ENCODE results near the gene SPIC. TPM values are rescaled to one million over a fixed set of nuclear protein-coding genes. Genes with fewer than 3 reads are reported as not detected.

Gene SPIC
- total and polyA plus RNA-seq, 7 donors, result 0.77 TPM; not detected in 6

DNA sequence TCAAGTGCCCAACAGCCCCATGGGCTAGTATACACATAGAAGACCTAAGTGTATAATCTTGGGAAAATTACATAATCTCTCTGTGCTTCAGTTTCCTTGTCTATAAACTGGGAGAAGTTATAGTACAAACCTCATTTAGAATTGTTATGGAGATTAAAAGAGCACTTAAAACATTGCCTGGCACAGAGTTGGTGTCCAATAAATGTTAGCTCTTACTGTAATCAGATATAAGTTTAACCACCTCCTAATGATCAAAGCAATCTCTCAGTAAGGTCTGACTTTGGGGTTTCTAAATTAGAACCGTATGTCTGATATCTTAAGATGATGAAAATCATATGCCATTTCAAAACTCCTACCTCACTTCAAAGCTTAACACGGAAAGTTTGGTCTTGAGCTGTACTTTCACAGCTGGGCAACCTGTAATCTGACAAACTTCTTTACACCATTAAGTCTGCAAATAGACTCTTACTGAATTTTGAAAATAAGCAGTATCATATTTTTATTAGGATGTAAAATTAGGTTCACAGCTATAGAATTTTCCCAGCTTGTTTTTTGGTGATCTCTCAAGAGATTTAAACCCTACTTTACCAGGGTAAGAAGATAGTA, 61.0 kb downstream of the SPIC start:
- H3K9me3 ChIP-seq, result no peaks in the 10 kb centered on the region
- no peaks in the 10 kb centered on the region for H3K4me1 ChIP-seq
- no peaks in the 10 kb centered on the region for H3K27me3 ChIP-seq
- DNase-seq, result no peak
- 24 to 61% methylated on average over 2 of the region's 2 CpGs for WGBS, 2 donors
- H3K4me3 ChIP-seq, result no peak overlapping the region
- intact Hi-C loops (cut with DNase I), result no loop called here
- H3K36me3 ChIP-seq, result no peaks in the 10 kb centered on the region
- no peak overlapping the region for H3K27ac ChIP-seq
- TF ChIP-seq EP300 (IDR thresholded peaks at IDR 0.05), result no peak
- no peak for TF ChIP-seq POLR2AphosphoS5 (IDR thresholded peaks at IDR 0.05)
- TF ChIP-seq POLR2A (IDR thresholded peaks at IDR 0.05), result no peak
- TF ChIP-seq, protein P1, sequence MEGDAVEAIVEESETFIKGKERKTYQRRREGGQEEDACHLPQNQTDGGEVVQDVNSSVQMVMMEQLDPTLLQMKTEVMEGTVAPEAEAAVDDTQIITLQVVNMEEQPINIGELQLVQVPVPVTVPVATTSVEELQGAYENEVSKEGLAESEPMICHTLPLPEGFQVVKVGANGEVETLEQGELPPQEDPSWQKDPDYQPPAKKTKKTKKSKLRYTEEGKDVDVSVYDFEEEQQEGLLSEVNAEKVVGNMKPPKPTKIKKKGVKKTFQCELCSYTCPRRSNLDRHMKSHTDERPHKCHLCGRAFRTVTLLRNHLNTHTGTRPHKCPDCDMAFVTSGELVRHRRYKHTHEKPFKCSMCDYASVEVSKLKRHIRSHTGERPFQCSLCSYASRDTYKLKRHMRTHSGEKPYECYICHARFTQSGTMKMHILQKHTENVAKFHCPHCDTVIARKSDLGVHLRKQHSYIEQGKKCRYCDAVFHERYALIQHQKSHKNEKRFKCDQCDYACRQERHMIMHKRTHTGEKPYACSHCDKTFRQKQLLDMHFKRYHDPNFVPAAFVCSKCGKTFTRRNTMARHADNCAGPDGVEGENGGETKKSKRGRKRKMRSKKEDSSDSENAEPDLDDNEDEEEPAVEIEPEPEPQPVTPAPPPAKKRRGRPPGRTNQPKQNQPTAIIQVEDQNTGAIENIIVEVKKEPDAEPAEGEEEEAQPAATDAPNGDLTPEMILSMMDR (IDR thresholded peaks at IDR 0.05), result no peak

Small RNAs within 50 kb of the gene (small RNA-seq; reads per million reads assigned to genes)
- gene RF00019 (0 reads per million in 3 donors), gene RNA5SP367 (0 reads per million in 3 donors), gene RNU5E-5P (0.11 to 0.80 (median 0.18) reads per million in 3 donors)

Other genes with a start within 250 kb of the SPIC start
- 10 to 100 TPM in 1 of 4 donors, 1 to 10 TPM in 3; 7.5 to 10.7 (median 8.7) TPM for gene UTP20, start 195.2 kb upstream of the SPIC start, total RNA-seq
- 1 to 10 TPM in 1 of 3 donors, under 1 TPM in 2; 0.60 to 4.9 (median 0.92) TPM for gene UTP20, start 195.2 kb upstream of the SPIC start, polyA plus RNA-seq
- 10 to 100 TPM; 49.3 to 72.2 (median 70.3) TPM for gene ARL1, start 67.6 kb upstream of the SPIC start, total RNA-seq
- 10 to 100 TPM; 22.2 to 36.8 (median 34.5) TPM for gene ARL1, start 67.6 kb upstream of the SPIC start, polyA plus RNA-seq
- 1 to 10 TPM in 1 of 4 donors, under 1 TPM in 3; 0.16 to 2.1 (median 0.55) TPM for gene MYBPC1, start 119.6 kb downstream of the SPIC start, total RNA-seq
- gene MYBPC1, start 119.6 kb downstream of the SPIC start, polyA plus RNA-seq, result 10 to 100 TPM in 1 of 3 donors, 1 to 10 TPM in 2; 3.9 to 18.6 (median 6.7) TPM
- gene CHPT1, start 222.3 kb downstream of the SPIC start, total RNA-seq, result 100 to 1,000 TPM in 2 of 4 donors, 10 to 100 TPM in 2; 49.9 to 118 (median 80.4) TPM
- gene CHPT1, start 222.3 kb downstream of the SPIC start, polyA plus RNA-seq, result 10 to 100 TPM; 53.4 to 74.5 (median 58.1) TPM

Data from sigmoid colon (tissue), 7 donors.